Adrenal gland (tissue), 5 donors: ENCODE results near the gene NBEAL1.
A peak's percentile ranks its signal among the peaks of the same experiment; 100 is the strongest.

Experiments used
- POLR2A ChIP-seq, 2 donors: fragments of 450-650 bp; IDR thresholded peaks; one replicate each; pipeline ENCODE4 v1.6.1; 2017; ENCODE audit warnings: antibody characterized with exemption in 2 of 2, mild to moderate bottlenecking in 2 of 2, moderate library complexity in 1 of 2
- TF ChIP-seq, protein P1 (sequence below), 6 experiments: fragments of 450-650 bp in 4 of 6; fragments of 200-600 bp in 2 of 6; sonication (generic) in 1 of 6; IDR thresholded peaks; 1 replicate in 5 of 6; 2 replicates in 1 of 6; pipeline versions ENCODE4 v1.5.1 to v1.8.0; 2016 to 2021; ENCODE audit warnings: antibody characterized with exemption in 6 of 6, mild to moderate bottlenecking in 2 of 6, moderate library complexity in 1 of 6
- donor health status: DM: no; HTN: no; CAD: no.

DNA sequence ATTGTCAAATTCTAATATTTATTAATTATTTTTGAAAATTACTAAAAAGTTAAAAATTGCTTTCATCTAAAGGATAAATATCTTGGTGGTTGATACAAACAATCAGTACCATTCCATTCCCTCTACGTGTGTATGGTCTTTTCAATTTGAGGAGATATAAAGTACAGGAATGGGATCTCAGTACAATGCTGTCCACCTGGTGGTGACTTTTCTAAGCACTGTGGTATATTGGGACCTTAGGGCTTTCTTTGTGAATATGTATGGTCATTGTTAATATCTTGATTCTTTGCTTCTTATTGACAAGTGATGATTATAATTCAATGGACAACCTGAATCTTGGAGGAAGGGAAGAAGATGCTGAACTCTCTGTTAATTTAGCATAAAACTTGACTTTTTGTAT lies 83.1 kb downstream of the NBEAL1 start:
- TF ChIP-seq, protein P1, sequence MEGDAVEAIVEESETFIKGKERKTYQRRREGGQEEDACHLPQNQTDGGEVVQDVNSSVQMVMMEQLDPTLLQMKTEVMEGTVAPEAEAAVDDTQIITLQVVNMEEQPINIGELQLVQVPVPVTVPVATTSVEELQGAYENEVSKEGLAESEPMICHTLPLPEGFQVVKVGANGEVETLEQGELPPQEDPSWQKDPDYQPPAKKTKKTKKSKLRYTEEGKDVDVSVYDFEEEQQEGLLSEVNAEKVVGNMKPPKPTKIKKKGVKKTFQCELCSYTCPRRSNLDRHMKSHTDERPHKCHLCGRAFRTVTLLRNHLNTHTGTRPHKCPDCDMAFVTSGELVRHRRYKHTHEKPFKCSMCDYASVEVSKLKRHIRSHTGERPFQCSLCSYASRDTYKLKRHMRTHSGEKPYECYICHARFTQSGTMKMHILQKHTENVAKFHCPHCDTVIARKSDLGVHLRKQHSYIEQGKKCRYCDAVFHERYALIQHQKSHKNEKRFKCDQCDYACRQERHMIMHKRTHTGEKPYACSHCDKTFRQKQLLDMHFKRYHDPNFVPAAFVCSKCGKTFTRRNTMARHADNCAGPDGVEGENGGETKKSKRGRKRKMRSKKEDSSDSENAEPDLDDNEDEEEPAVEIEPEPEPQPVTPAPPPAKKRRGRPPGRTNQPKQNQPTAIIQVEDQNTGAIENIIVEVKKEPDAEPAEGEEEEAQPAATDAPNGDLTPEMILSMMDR (IDR thresholded peaks at IDR 0.05): peak in 4 of 6 experiments; percentile 17 to 25 (median 20)
- TF ChIP-seq POLR2A (IDR thresholded peaks at IDR 0.05): no peak
